HEK293 (cell line): Measurements from ENCODE around the gene SNAP23.

Source experiments
- ZFP41 ChIP-seq: fragments of 450-650 bp; formaldehyde crosslinking; IDR thresholded peaks from 2 replicates; pipeline ENCODE4 v1.5.1; 2016; ENCODE audit warnings: missing biosample characterization, missing genetic modification characterization, borderline replicate concordance
- ZNF266 ChIP-seq: fragments of 450-650 bp; formaldehyde crosslinking; IDR thresholded peaks from 2 replicates; pipeline ENCODE4 v1.5.1; 2016; ENCODE audit warnings: missing biosample characterization, missing genetic modification characterization, low read depth
- ZNF354C ChIP-seq: fragments of 450-650 bp; formaldehyde crosslinking; IDR thresholded peaks from 2 replicates; pipeline ENCODE4 v1.5.1; 2016; ENCODE audit warnings: missing biosample characterization, missing genetic modification characterization, low read depth, borderline replicate concordance

DNA sequence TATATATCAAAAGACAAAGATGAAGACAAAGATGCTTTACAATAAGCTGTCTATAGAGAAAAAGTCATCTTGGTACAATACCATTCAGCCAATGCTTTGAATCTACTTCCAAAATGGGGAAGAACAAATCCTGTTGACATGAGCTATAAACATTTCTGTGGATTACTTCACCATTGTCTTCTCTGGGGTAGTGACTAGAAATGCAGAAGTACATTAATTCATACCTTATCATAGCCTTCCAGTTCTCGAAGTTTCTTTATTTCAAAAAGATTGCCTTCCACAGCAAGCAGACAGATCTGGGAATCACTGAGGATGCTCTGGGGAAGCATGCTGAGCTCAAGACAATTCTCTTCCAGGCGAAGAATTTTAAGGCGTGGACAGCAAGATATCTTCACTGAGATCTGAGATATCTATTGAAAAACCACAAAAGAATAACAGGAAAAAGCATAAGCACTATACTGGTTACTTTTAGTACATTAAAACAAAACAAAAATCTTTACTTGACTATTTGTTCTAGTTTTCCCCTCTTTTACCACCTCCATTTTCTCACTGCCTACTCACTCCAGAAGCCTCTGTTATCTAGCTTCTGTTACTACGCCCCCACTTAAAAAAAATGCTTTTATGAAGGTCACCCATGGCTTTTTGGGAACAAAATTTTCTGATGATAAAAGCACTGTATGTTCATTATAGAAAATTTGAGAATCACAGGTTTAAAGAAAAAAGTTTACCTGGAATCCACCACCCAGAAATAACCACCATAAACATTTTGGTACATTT lies 49.6 kb downstream of the SNAP23 start:
- no peak for TF ChIP-seq ZNF354C (tag by site-specific recombination)
- TF ChIP-seq ZNF266, result no peak
- TF ChIP-seq ZFP41, result no peak
